GM20000 (cell line): ENCODE data around the gene JMJD6.

Experiments used
- DNase-seq: peaks from one replicate; pipeline ENCODE4 v3.0.0; 2012; ENCODE audit warnings: low spot score
- CTCF ChIP-seq: IDR thresholded peaks from 2 replicates; pipeline ENCODE4 v1.5.1; 2012; ENCODE audit warnings: mild to moderate bottlenecking, control low read depth; ENCODE audit errors: extremely low read depth, missing control alignments

The JMJD6 gene

GRCh38 chr17:76688165-76688622 lies 38.2 kb downstream of the JMJD6 start:
- no peak for DNase-seq
- no peak for TF ChIP-seq CTCF

- TF ChIP-seq CTCF = no peak
- no peak for DNase-seq
Observed at GRCh38 chr17:76687298-76688164, 38.9 kb downstream of the JMJD6 start.

GRCh38 chr17:76686538-76687297 lies 39.7 kb downstream of the JMJD6 start:
- TF ChIP-seq CTCF = no peak
- DNase-seq = no peak

- no peak for DNase-seq
- TF ChIP-seq CTCF = no peak
Observed at GRCh38 chr17:76685846-76686245, 40.6 kb downstream of the JMJD6 start.

- TF ChIP-seq CTCF = no peak
- DNase-seq = no peak
Observed at GRCh38 chr17:76685366-76685765, 41.0 kb downstream of the JMJD6 start.

GRCh38 chr17:76684756-76685155 lies 41.6 kb downstream of the JMJD6 start:
- TF ChIP-seq CTCF = no peak
- DNase-seq = no peak
